CD4-positive, alpha-beta T cell (primary cell): ENCODE measurements around the gene RHPN2. TPM values are rescaled to one million over a fixed set of nuclear protein-coding genes. Genes with fewer than 3 reads are reported as not detected.

Source experiments
- ATAC-seq: fragments of 200-7000 bp; cut with Tn5 transposase; one replicate; pipeline ENCODE4 v1.10.0; 2022; ENCODE audit warnings: mild to moderate bottlenecking; ENCODE audit not compliant: poor library complexity
- CTCF ChIA-PET: fragments of 350-600 bp; sonication (Branson Sonifier 250); formaldehyde crosslinking; loops from one replicate; lab custom pipeline; 2021; ENCODE audit warnings: antibody characterized with exemption, inconsistent platforms; lab: Charles Lee
- POLR2A ChIA-PET: fragments of 350-600 bp; sonication (Branson Sonifier 250); formaldehyde crosslinking; loops from one replicate; lab custom pipeline; 2021; ENCODE audit warnings: antibody characterized with exemption, inconsistent platforms; lab: Charles Lee
- DNase-seq, 14 experiments: peaks; one replicate each; pipeline ENCODE4 v3.0.0-alpha.2; 2013 to 2020; ENCODE audit warnings: mixed read lengths in 2 of 14
- H3K27ac ChIP-seq, 2 donors: one replicate each; pipeline versions ENCODE4 v1.5.1 to v1.7.0; 2013; ENCODE audit warnings: low read length in 2 of 2, low read depth in 1 of 2, mild to moderate bottlenecking in 1 of 2
- H3K27me3 ChIP-seq, 2 experiments: 1 replicate in 1 of 2; 2 replicates in 1 of 2; pipeline versions ENCODE4 v1.6.1 to v1.7.0; 2013; ENCODE audit warnings: low read length in 2 of 2, control low read depth in 1 of 2, mild to moderate bottlenecking in 1 of 2, moderate library complexity in 1 of 2; ENCODE audit not compliant: insufficient read depth in 2 of 2, control insufficient read depth in 1 of 2
- H3K36me3 ChIP-seq: one replicate; pipeline ENCODE4 v1.6.1; 2013; ENCODE audit warnings: low read length, control low read depth; ENCODE audit not compliant: insufficient read depth
- H3K4me1 ChIP-seq: one replicate; pipeline ENCODE4 v1.6.1; 2013; ENCODE audit warnings: low read length, control low read depth; ENCODE audit not compliant: insufficient read depth
- H3K4me3 ChIP-seq: one replicate; pipeline ENCODE4 v1.5.1; 2013; ENCODE audit warnings: mild to moderate bottlenecking, low read length, moderate library complexity
- H3K9me3 ChIP-seq, 2 experiments: 1 replicate in 1 of 2; 2 replicates in 1 of 2; pipeline versions ENCODE4 v1.6.1 to v1.7.0; 2013; ENCODE audit warnings: low read length in 2 of 2, mild to moderate bottlenecking in 2 of 2, control low read depth in 1 of 2, moderate library complexity in 1 of 2; ENCODE audit not compliant: control insufficient read depth in 1 of 2, insufficient read depth in 1 of 2
- H3K27ac Mint-ChIP-seq: one replicate; pipeline ENCODE4 v1.8.0; 2020; ENCODE audit warnings: mixed read lengths
- H3K27me3 Mint-ChIP-seq: one replicate; pipeline ENCODE4 v1.8.0; 2021; ENCODE audit warnings: mixed read lengths
- H3K36me3 Mint-ChIP-seq: one replicate; pipeline ENCODE4 v1.8.0; 2021; ENCODE audit warnings: low read depth, mixed read lengths
- H3K4me1 Mint-ChIP-seq: one replicate; pipeline ENCODE4 v1.8.0; 2021; ENCODE audit warnings: low read depth, mixed read lengths
- H3K4me3 Mint-ChIP-seq: one replicate; pipeline ENCODE4 v1.8.0; 2020; ENCODE audit warnings: mild to moderate bottlenecking, mixed read lengths
- H3K9me3 Mint-ChIP-seq: one replicate; pipeline ENCODE4 v1.8.0; 2020; ENCODE audit warnings: mixed read lengths
- intact Hi-C, 2 experiments: fragments of 100-400 bp; cut with DNase I in 1 of 2; cut with micrococcal nuclease in 1 of 2; formaldehyde crosslinking; loops; one replicate each; pipeline versions ENCODE4 v1.15.1 to v1.9.0; 2023 to 2025; cut with DNase I, micrococcal nuclease
- total RNA-seq, 174 experiments: library from RNA in 2 of 174; stranded (reverse) in 2 of 174; gene quantifications; one replicate each; pipeline ENCODE4 v1.2.3 and lab custom pipeline; 2021 to 2026
- TF ChIP-seq, protein P1 (sequence below): fragments of 200-600 bp; IDR thresholded peaks from one replicate; pipeline ENCODE4 v1.8.0; 2022; ENCODE audit warnings: antibody characterized with exemption, mild to moderate bottlenecking

RHPN2 gene
- total RNA-seq, 2 experiments from 2014 or later, result 0.08 TPM; not detected in 1

DNA sequence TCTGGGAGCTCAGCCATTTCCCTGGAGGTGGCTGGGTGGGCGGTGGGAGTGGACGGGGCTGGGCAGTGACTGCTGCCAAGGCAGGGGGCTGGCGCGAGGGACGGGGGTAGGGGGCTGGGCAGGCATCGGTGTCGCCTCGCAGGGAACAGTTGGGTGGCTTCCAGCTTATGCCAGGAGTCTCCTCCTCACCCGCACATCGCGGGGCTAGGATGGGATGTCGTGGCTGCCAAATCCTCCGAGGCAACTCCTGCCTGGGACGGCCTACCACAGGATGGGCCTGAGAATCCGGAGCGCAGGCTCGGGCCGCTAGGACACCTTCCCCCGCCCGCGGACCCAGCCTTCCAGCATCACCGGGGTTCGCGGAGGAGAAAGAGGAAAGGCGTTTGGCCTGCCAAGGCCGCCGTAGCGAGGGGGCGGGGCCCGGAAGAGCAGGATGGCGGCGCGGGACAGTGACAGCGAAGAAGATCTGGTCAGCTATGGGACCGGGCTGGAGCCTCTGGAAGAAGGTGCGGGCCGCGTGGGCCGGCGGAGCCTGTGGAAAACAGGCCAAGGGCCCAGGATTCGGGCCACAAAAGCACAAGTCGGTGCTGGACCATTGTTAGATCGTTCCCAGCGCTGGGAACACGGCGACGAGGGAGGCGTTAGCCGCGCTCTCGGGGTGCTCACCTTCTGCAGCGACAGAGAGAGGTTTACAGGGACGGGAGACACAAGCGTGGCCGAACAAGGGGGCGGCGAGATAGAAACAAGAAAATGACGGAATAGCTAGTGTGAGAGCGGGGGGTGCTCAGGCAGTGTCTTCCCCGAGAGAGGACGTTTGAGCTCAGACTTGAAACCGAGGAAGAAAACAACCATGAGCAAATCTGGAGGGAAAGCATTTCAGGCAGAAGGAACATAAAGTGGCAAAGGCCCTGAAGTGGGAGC is 16.3 kb upstream of the RHPN2 start, which contains the start of gene GPATCH1:
GPATCH1 (plus strand) TSS at position 421 of the 921 bp plus-strand sequence; CDS start at position 434, 13 bp downstream.
- peaks cover 3% of the 10 kb centered on the region for H3K36me3 ChIP-seq
- DNase-seq (peak; percentile 70 to 90 (median 80)), ATAC-seq (peak; percentile 94)
- no peaks in the 10 kb centered on the region for H3K9me3 Mint-ChIP-seq
- H3K4me1 ChIP-seq, result peaks cover 22% of the 10 kb centered on the region
- intact Hi-C loops, result loop anchor here (2.0 to 10.0 kb wide), 5 partner anchors 106 to 736 kb away; partner anchors contain the start of genes CEP89 (in 2 of the 2), ANKRD27 (in 1 of the 2), FAAP24 (in 1 of the 2) and RGS9BP (in 1 of the 2)
- H3K4me3 ChIP-seq, result peak within 1 kb of the TSS; percentile 86
- peaks cover 23% of the 10 kb centered on the region for H3K4me1 Mint-ChIP-seq
- peaks cover 21% of the 10 kb centered on the region for H3K36me3 Mint-ChIP-seq
- no peaks in the 10 kb centered on the region for H3K27me3 Mint-ChIP-seq
- H3K27ac Mint-ChIP-seq, result peak within 1 kb of the TSS; percentile 89
- H3K4me3 Mint-ChIP-seq, result peak within 1 kb of the TSS; percentile 97
- CTCF ChIA-PET, result no interaction called here
- no peaks in the 10 kb centered on the region for H3K27me3 ChIP-seq
- TF ChIP-seq, protein P1, sequence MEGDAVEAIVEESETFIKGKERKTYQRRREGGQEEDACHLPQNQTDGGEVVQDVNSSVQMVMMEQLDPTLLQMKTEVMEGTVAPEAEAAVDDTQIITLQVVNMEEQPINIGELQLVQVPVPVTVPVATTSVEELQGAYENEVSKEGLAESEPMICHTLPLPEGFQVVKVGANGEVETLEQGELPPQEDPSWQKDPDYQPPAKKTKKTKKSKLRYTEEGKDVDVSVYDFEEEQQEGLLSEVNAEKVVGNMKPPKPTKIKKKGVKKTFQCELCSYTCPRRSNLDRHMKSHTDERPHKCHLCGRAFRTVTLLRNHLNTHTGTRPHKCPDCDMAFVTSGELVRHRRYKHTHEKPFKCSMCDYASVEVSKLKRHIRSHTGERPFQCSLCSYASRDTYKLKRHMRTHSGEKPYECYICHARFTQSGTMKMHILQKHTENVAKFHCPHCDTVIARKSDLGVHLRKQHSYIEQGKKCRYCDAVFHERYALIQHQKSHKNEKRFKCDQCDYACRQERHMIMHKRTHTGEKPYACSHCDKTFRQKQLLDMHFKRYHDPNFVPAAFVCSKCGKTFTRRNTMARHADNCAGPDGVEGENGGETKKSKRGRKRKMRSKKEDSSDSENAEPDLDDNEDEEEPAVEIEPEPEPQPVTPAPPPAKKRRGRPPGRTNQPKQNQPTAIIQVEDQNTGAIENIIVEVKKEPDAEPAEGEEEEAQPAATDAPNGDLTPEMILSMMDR, result no peak
- peak within 1 kb of the TSS; percentile 59 to 71 for H3K27ac ChIP-seq
- POLR2A ChIA-PET, result interaction anchor here (0.7 to 1.7 kb wide), 6 partner anchors 10 to 293 kb away, joined by 3 to 9 read pairs (median 3); partner anchors contain the start of genes CEBPG, CEP89 and FAAP24
- H3K9me3 ChIP-seq, result no peaks in the 10 kb centered on the region

DNA sequence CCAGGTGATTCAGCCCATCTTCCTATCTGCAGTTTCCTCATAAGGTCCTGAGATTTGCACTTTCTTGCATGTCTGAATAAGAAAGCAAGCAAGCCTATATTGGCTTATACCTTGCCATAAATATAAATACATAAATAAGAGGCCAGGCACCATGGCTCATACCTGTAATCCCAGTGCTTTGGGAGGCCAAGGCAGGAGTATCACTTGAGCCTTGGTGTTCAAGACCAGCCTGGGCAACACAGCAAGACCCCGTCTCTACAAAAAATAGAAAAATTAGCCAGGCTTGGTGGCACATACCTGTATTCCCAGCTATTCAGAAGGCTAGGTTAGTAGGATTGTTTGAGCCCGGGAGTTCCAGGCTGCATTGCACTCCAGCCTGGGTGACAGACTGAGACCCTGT is 10.8 kb upstream of the RHPN2 start:
- Histone ChIP-seq H3K36me3 (no peaks in the 10 kb centered on the region), H3K4me1 (peaks cover 4% of the 10 kb centered on the region), H3K27me3 (no peaks in the 10 kb centered on the region), H3K9me3 (no peaks in the 10 kb centered on the region), H3K27ac (no peak overlapping the region), H3K4me3 (no peak overlapping the region)
- DNase-seq (no peak), ATAC-seq (no peak)
- H3K36me3 Mint-ChIP-seq, result no peaks in the 10 kb centered on the region
- H3K4me1 Mint-ChIP-seq, result no peaks in the 10 kb centered on the region
- H3K27me3 Mint-ChIP-seq, result no peaks in the 10 kb centered on the region
- intact Hi-C loops, result loop anchor here in 1 of 2 experiments (5.0 kb wide), 1 partner anchor 493 kb away; the partner anchor contains the start of gene PDCD5
- CTCF ChIA-PET, result no interaction called here
- TF ChIP-seq, protein P1, result no peak
- H3K4me3 Mint-ChIP-seq, result no peak overlapping the region
- no peak overlapping the region for H3K27ac Mint-ChIP-seq
- POLR2A ChIA-PET, result no interaction called here
- no peaks in the 10 kb centered on the region for H3K9me3 Mint-ChIP-seq

DNA sequence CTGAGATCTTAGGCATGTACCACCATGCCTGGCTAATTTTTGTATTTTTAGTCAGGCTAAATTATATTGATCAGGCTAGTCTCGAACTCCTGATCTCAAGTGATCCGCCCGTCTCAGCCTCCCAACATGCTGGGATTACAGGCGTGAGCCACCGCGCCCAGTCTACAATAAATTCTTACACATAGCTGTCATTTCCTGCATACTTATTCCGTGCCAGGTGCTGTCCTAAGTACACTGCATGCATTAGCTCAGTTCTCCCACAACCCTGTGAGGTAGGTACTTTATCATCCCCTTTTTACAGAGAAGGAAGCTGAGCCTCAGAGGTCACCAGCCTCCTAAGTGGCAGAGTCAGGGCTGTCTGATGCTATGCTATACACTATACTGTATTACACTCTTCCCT is 7.2 kb upstream of the RHPN2 start:
- Histone ChIP-seq H3K27ac (no peak overlapping the region), H3K4me3 (no peak overlapping the region), H3K9me3 (no peaks in the 10 kb centered on the region), H3K36me3 (no peaks in the 10 kb centered on the region), H3K4me1 (no peaks in the 10 kb centered on the region), H3K27me3 (no peaks in the 10 kb centered on the region)
- DNase-seq (no peak), ATAC-seq (no peak)
- CTCF ChIA-PET, result interaction anchor here (0.5 to 0.6 kb wide), 3 partner anchors 11 to 127 kb away, joined by 3 read pairs; no protein-coding TSS in a partner anchor
- H3K27me3 Mint-ChIP-seq, result peaks cover 11% of the 10 kb centered on the region
- intact Hi-C loops, result no loop called here
- POLR2A ChIA-PET, result no interaction called here
- no peak overlapping the region for H3K4me3 Mint-ChIP-seq
- H3K36me3 Mint-ChIP-seq, result no peaks in the 10 kb centered on the region
- no peak overlapping the region for H3K27ac Mint-ChIP-seq
- no peaks in the 10 kb centered on the region for H3K4me1 Mint-ChIP-seq
- no peaks in the 10 kb centered on the region for H3K9me3 Mint-ChIP-seq
- TF ChIP-seq, protein P1, result no peak
